RWPE1 (cell line): ENCODE results near the gene TBX15.

Experiments
- CTCF ChIA-PET: fragments of 350-600 bp; sonication (Branson Sonifier 250); formaldehyde crosslinking; extraction: SDS; loops from one replicate; lab custom pipeline; 2021; lab: Yijun Ruan, JAX
- POLR2A ChIA-PET: fragments of 400-600 bp; formaldehyde crosslinking; extraction: SDS; loops from one replicate; lab custom pipeline; 2020; ENCODE audit warnings: antibody characterized with exemption; ENCODE audit not compliant: low non-redundant PET; lab: Yijun Ruan, JAX
- DNase-seq: peaks from one replicate; pipeline ENCODE4 v3.0.0; 2012; ENCODE audit warnings: low spot score
- H3K27ac ChIP-seq: fragments of 450-650 bp; 2 replicates; pipeline ENCODE4 v1.5.1; 2017
- CTCF ChIP-seq: fragments of 450-650 bp; conservative IDR thresholded peaks from 2 replicates; pipeline ENCODE4 v1.5.1; 2017; ENCODE audit warnings: low read depth, mild to moderate bottlenecking

The TBX15 gene

DNA sequence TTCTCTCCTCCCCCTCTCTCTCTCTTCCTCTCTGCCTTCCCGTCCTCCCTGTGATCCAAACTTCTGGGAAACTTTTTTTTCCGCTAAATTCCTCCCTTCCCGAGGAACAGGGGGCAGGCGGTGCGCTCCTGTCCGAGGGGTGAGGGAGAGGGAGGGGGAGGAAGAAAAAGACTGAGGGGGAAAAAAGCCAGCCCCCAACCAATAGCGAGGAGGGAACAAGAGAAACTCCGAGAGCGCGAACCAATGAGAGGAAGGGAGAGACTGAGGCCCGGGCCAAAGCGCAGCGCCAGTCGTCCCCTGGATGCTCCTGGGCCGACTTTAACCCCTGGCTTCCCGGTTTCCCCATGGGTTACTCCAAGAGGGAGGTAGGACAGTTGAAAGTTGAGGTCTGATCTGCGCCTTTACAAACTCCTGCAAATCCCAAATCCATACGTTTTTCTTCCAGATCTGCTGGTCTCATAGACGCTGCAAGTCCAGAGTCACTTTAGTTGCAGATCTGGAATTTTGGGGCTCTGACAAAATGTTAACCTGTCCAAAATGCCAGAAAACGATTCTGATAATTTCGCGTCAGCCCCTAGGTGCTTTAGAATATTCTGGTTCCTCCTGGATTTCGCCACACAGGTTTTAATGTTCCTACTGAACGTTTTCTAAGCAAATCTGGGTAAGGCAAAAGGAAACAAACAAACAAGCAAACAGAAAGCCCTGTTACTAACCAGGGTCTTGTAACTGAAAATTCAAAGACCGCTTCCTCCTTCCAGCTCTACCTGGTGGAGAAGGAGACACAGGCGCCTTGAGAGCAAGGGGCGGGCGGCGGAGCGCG lies at the start of gene TBX15:
TSS of gene TBX15 (minus strand) at position 158 of the 820 bp plus-strand sequence. CDS start 548 bp downstream, outside the sequence.
- H3K27ac ChIP-seq, result no peak within 1 kb of the TSS
- POLR2A ChIA-PET, result no interaction called here
- TF ChIP-seq CTCF, result no peak
- DNase-seq, result no peak
- CTCF ChIA-PET, result no interaction called here

DNA sequence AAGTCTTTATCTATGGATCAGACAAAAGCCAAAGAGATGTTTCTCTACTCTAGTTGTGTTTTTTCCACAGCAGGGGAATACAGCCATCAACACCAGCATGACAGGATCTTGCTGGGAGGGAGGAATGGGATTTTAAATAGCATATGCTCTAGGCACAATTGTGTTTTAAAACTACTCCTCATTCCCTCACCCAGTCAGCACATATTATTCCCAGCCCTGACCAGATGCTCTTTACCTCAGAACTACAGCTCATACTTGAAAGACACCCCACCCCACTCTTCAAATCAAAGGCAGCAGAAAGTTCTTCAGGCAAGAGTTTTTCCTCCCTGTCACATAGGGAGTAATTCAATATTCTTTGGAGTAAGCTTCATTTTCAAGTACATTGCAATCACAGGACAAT lies 46.2 kb upstream of the TBX15 start:
- ChIA-PET CTCF (interaction anchor here (0.9 kb wide), 1 partner anchor 25 kb away, joined by 4 read pairs; no protein-coding TSS in a partner anchor), POLR2A (no interaction called here)
- no peak overlapping the region for H3K27ac ChIP-seq
- no peak for DNase-seq
- TF ChIP-seq CTCF, result no peak

DNA sequence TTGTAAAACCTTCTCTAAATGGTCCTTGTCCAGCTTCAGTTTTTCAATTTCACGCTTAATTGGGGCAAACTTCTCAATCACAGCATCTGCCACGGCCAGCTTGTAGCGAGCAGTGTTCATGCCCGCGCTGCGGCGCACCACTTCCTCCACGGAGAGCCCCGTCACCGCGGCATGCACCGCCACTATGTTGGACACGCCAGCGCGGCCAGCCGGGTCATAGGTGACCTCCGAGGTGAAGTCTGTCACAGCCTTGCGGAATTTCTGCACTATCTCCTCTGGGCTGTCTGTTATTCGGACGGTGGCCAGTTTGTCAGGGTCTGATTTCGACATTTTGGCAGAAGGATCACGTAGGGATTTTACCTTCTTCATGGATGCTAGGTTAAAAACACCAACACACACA lies 44.8 kb upstream of the TBX15 start:
- POLR2A ChIA-PET, result no interaction called here
- CTCF ChIA-PET, result no interaction called here
- no peak overlapping the region for H3K27ac ChIP-seq
- DNase-seq, result no peak
- TF ChIP-seq CTCF, result no peak

DNA sequence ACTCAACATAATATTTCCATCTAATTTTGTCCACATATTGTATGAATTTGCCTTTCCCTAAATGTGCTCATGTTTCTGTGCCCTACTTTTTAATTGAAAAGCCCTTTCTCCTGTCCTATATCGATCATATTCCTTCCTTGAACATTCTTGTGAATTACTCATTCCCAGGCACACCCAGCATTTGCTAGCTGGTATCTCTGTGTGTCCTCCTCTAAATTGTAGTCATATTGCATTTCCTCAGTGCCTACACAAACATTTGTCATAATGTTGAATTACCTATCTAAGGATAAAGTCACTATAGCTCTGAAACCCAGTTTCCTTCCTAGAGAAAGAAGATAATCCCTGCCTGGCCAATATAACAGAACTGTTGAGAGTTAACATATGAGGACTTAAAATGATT lies 39.6 kb upstream of the TBX15 start:
- no peak for TF ChIP-seq CTCF
- no peak overlapping the region for H3K27ac ChIP-seq
- DNase-seq, result no peak
- ChIA-PET POLR2A (no interaction called here), CTCF (no interaction called here)

GRCh38 chr1:119026956-119027355 lies 38.8 kb upstream of the TBX15 start:
- H3K27ac ChIP-seq, result no peak overlapping the region
- CTCF ChIA-PET, result no interaction called here
- no peak for DNase-seq
- POLR2A ChIA-PET, result no interaction called here
- TF ChIP-seq CTCF, result no peak

GRCh38 chr1:119015547-119015946 lies 27.4 kb upstream of the TBX15 start:
- ChIA-PET POLR2A (no interaction called here), CTCF (no interaction called here)
- no peak for TF ChIP-seq CTCF
- no peak overlapping the region for H3K27ac ChIP-seq
- no peak for DNase-seq
